ENCODE data around the gene TUBAL3. TPM values are rescaled to one million over a fixed set of nuclear protein-coding genes. Genes with fewer than 3 reads are reported as not detected.

TUBAL3 gene
- total and polyA plus RNA-seq, 12 donors: not detected

DNA sequence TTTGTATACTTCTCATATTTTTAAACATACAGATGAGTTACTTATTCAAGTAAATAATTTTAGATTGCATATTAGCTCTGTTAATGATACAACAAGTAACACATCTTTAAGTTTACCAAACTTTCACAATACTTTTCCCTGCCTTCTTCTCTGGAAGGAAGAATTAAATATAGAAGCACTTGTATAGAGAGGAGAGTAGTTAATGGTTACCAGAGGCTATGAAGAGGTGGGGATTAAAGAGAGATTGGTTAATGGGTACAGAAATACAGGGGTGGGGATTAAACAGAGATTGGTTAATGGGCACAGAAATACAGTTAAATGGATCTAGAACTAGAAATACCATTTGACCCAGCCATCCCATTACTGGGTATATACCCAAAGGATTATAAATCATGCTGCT lies 59.9 kb downstream of the TUBAL3 start:
- H3K27ac ChIP-seq: no peak overlapping the region
- H3K4me3 ChIP-seq: no peak overlapping the region
- no peaks in the 10 kb centered on the region for H3K36me3 ChIP-seq (replicated peaks in 1 of 2)
- no peak for DNase-seq
- H3K27me3 ChIP-seq: no peaks in the 10 kb centered on the region
- no peak for TF ChIP-seq POLR2A (IDR thresholded peaks at IDR 0.05)
- no peak for TF ChIP-seq CTCF (IDR thresholded peaks at IDR 0.05)
- no peaks in the 10 kb centered on the region for H3K4me1 ChIP-seq (replicated peaks in 1 of 2)
- H3K9me3 ChIP-seq (replicated peaks in 1 of 3): no peaks in the 10 kb centered on the region
- intact Hi-C loops (cut with DNase I): no loop called here

DNA sequence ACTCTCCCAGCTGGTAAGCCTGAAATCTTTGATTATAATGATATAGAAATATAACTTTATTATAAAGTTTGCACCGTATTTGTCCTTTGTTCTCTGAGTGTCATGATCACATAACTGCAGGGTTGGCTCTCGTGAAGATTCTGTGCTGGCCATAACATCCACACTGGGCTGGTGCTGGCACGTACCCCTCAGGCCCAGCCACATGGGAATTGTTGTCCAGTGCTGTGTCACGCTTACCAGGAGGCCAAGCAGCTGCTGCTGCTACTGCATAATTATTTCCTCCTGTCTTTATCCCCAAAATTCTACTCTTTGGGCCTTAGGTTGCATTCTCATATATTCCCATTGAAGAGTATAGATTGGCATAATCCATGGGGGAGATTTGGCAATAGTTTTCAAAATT lies 60.6 kb downstream of the TUBAL3 start:
- WGBS, 4 donors: 80 to 84% (median 81%) methylated on average over 4 of the region's 4 CpGs

GRCh38 chr10:5343561-5343960 lies 61.1 kb downstream of the TUBAL3 start:
- H3K9me3 ChIP-seq (replicated peaks in 1 of 3): no peaks in the 10 kb centered on the region
- no peaks in the 10 kb centered on the region for H3K36me3 ChIP-seq (replicated peaks in 1 of 2)
- no peak for DNase-seq
- WGBS, 4 donors: 47 to 63% (median 53%) methylated on average over 4 of the region's 4 CpGs
- TF ChIP-seq CTCF (IDR thresholded peaks at IDR 0.05) (no peak), POLR2A (IDR thresholded peaks at IDR 0.05) (no peak)
- intact Hi-C loops (cut with DNase I): no loop called here
- no peaks in the 10 kb centered on the region for H3K4me1 ChIP-seq (replicated peaks in 1 of 2)
- no peaks in the 10 kb centered on the region for H3K27me3 ChIP-seq
- no peak overlapping the region for H3K4me3 ChIP-seq
- H3K27ac ChIP-seq: no peak overlapping the region

More for the DNA sequence above, 60.6 kb downstream of the TUBAL3 start:
- Histone ChIP-seq H3K36me3 (replicated peaks in 1 of 2) (no peaks in the 10 kb centered on the region), H3K27me3 (no peaks in the 10 kb centered on the region), H3K4me1 (replicated peaks in 1 of 2) (no peaks in the 10 kb centered on the region), H3K4me3 (no peak overlapping the region), H3K27ac (no peak overlapping the region), H3K9me3 (replicated peaks in 1 of 3) (no peaks in the 10 kb centered on the region)
- intact Hi-C loops (cut with DNase I): no loop called here
- no peak for TF ChIP-seq POLR2A (IDR thresholded peaks at IDR 0.05)
- no peak for TF ChIP-seq CTCF (IDR thresholded peaks at IDR 0.05)
- DNase-seq: no peak

Other genes starting within 250 kb of the TUBAL3 start
- not detected for gene AKR1C8, start 219.7 kb downstream of the TUBAL3 start, total RNA-seq
- gene AKR1C8, start 219.7 kb downstream of the TUBAL3 start, polyA plus RNA-seq: not detected
- not detected for gene AKR1C4, start 208.0 kb downstream of the TUBAL3 start, total RNA-seq
- gene AKR1C4, start 208.0 kb downstream of the TUBAL3 start, polyA plus RNA-seq: under 1 TPM in 1 of 3 donors, not detected in 2; 0.20 TPM
- under 1 TPM in 1 of 9 donors, not detected in 8; 0.55 TPM for gene UCN3, start 39.9 kb downstream of the TUBAL3 start, total RNA-seq
- 1 to 10 TPM in 1 of 3 donors, under 1 TPM in 2; 0.20 to 1.0 (median 0.20) TPM for gene UCN3, start 39.9 kb downstream of the TUBAL3 start, polyA plus RNA-seq
- 10 to 100 TPM; 13.3 to 26.2 (median 21.3) TPM for gene NET1, start 7.7 kb upstream of the TUBAL3 start, total RNA-seq
- 10 to 100 TPM in 2 of 3 donors, 1 to 10 TPM in 1; 8.7 to 14.1 (median 12.4) TPM for gene NET1, start 7.7 kb upstream of the TUBAL3 start, polyA plus RNA-seq
- gene CALML5, start 94.7 kb upstream of the TUBAL3 start, total RNA-seq: not detected
- not detected for gene CALML5, start 94.7 kb upstream of the TUBAL3 start, polyA plus RNA-seq
- gene CALML3, start 120.1 kb upstream of the TUBAL3 start, total RNA-seq: not detected
- under 1 TPM in 1 of 3 donors, not detected in 2; 0.07 TPM for gene CALML3, start 120.1 kb upstream of the TUBAL3 start, polyA plus RNA-seq

All from adrenal gland (tissue), 12 donors.